Thyroid gland (tissue), 4 donors: ENCODE results near the gene KLHL35.

Experiments
- POLR2A ChIP-seq, 2 donors: fragments of 450-650 bp; IDR thresholded peaks; one replicate each; pipeline ENCODE4 v1.6.1; 2017; ENCODE audit warnings: antibody characterized with exemption in 2 of 2, mild to moderate bottlenecking in 2 of 2, moderate library complexity in 1 of 2
- TF ChIP-seq, protein P1 (sequence below), 6 experiments: fragments of 200-600 bp in 3 of 6; fragments of 450-650 bp in 3 of 6; sonication (generic) in 3 of 6; IDR thresholded peaks; one replicate each; pipeline ENCODE4 v1.5.1; 2016 to 2019; ENCODE audit warnings: antibody characterized with exemption in 6 of 6, mild to moderate bottlenecking in 2 of 6, inconsistent platforms in 1 of 6, moderate library complexity in 1 of 6

DNA sequence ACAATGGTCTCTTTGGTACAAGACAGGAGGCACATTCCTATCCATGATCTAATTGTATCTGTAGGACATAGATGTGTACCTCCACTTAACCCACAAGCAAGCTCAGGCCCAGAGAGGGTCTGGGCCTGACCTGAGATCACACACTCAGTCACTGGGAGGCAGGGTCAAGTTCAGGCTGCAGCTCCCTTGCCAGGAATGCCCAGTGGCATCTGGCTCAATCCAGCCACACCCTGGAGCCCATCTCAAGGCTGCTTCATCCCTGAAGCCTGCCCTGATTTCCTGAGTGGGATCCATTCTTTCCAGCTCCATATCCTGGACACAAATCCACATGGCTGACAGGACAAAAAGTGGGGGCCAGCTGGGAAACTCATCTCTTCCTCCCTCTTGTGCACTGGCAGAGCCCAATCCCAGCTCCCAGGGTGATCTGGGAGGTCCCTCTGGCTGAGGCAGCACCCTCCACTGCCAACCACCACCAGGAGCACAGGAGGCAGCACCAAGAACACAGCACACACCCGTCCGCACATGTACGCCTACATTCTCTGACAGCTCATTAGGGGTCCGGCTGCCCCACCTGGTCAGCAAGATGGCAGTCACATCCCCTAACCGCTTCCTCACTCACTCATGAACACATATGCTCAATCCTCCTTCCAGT lies 39.2 kb upstream of the KLHL35 start:
- TF ChIP-seq, protein P1, sequence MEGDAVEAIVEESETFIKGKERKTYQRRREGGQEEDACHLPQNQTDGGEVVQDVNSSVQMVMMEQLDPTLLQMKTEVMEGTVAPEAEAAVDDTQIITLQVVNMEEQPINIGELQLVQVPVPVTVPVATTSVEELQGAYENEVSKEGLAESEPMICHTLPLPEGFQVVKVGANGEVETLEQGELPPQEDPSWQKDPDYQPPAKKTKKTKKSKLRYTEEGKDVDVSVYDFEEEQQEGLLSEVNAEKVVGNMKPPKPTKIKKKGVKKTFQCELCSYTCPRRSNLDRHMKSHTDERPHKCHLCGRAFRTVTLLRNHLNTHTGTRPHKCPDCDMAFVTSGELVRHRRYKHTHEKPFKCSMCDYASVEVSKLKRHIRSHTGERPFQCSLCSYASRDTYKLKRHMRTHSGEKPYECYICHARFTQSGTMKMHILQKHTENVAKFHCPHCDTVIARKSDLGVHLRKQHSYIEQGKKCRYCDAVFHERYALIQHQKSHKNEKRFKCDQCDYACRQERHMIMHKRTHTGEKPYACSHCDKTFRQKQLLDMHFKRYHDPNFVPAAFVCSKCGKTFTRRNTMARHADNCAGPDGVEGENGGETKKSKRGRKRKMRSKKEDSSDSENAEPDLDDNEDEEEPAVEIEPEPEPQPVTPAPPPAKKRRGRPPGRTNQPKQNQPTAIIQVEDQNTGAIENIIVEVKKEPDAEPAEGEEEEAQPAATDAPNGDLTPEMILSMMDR (IDR thresholded peaks at IDR 0.05): no peak
- no peak for TF ChIP-seq POLR2A (IDR thresholded peaks at IDR 0.05)
